CD4-positive, alpha-beta T cell (primary cell): ENCODE results near the gene PPM1G. TPM values are rescaled to one million over a fixed set of nuclear protein-coding genes. Genes with fewer than 3 reads are reported as not detected.

Experiments used
- ATAC-seq: fragments of 200-7000 bp; cut with Tn5 transposase; one replicate; pipeline ENCODE4 v1.10.0; 2022; ENCODE audit warnings: mild to moderate bottlenecking; ENCODE audit not compliant: poor library complexity
- CTCF ChIA-PET: fragments of 350-600 bp; sonication (Branson Sonifier 250); formaldehyde crosslinking; loops from one replicate; lab custom pipeline; 2021; ENCODE audit warnings: antibody characterized with exemption, inconsistent platforms; lab: Charles Lee
- POLR2A ChIA-PET: fragments of 350-600 bp; sonication (Branson Sonifier 250); formaldehyde crosslinking; loops from one replicate; lab custom pipeline; 2021; ENCODE audit warnings: antibody characterized with exemption, inconsistent platforms; lab: Charles Lee
- DNase-seq, 14 experiments: peaks; one replicate each; pipeline ENCODE4 v3.0.0-alpha.2; 2013 to 2020; ENCODE audit warnings: mixed read lengths in 2 of 14
- H3K27ac ChIP-seq, 2 donors: one replicate each; pipeline versions ENCODE4 v1.5.1 to v1.7.0; 2013; ENCODE audit warnings: low read length in 2 of 2, low read depth in 1 of 2, mild to moderate bottlenecking in 1 of 2
- H3K27me3 ChIP-seq, 2 experiments: 1 replicate in 1 of 2; 2 replicates in 1 of 2; pipeline versions ENCODE4 v1.6.1 to v1.7.0; 2013; ENCODE audit warnings: low read length in 2 of 2, control low read depth in 1 of 2, mild to moderate bottlenecking in 1 of 2, moderate library complexity in 1 of 2; ENCODE audit not compliant: insufficient read depth in 2 of 2, control insufficient read depth in 1 of 2
- H3K36me3 ChIP-seq: one replicate; pipeline ENCODE4 v1.6.1; 2013; ENCODE audit warnings: low read length, control low read depth; ENCODE audit not compliant: insufficient read depth
- H3K4me1 ChIP-seq: one replicate; pipeline ENCODE4 v1.6.1; 2013; ENCODE audit warnings: low read length, control low read depth; ENCODE audit not compliant: insufficient read depth
- H3K4me3 ChIP-seq: one replicate; pipeline ENCODE4 v1.5.1; 2013; ENCODE audit warnings: mild to moderate bottlenecking, low read length, moderate library complexity
- H3K9me3 ChIP-seq, 2 experiments: 1 replicate in 1 of 2; 2 replicates in 1 of 2; pipeline versions ENCODE4 v1.6.1 to v1.7.0; 2013; ENCODE audit warnings: low read length in 2 of 2, mild to moderate bottlenecking in 2 of 2, control low read depth in 1 of 2, moderate library complexity in 1 of 2; ENCODE audit not compliant: control insufficient read depth in 1 of 2, insufficient read depth in 1 of 2
- H3K27ac Mint-ChIP-seq: one replicate; pipeline ENCODE4 v1.8.0; 2020; ENCODE audit warnings: mixed read lengths
- H3K27me3 Mint-ChIP-seq: one replicate; pipeline ENCODE4 v1.8.0; 2021; ENCODE audit warnings: mixed read lengths
- H3K36me3 Mint-ChIP-seq: one replicate; pipeline ENCODE4 v1.8.0; 2021; ENCODE audit warnings: low read depth, mixed read lengths
- H3K4me1 Mint-ChIP-seq: one replicate; pipeline ENCODE4 v1.8.0; 2021; ENCODE audit warnings: low read depth, mixed read lengths
- H3K4me3 Mint-ChIP-seq: one replicate; pipeline ENCODE4 v1.8.0; 2020; ENCODE audit warnings: mild to moderate bottlenecking, mixed read lengths
- H3K9me3 Mint-ChIP-seq: one replicate; pipeline ENCODE4 v1.8.0; 2020; ENCODE audit warnings: mixed read lengths
- intact Hi-C, 2 experiments: fragments of 100-400 bp; cut with DNase I in 1 of 2; cut with micrococcal nuclease in 1 of 2; formaldehyde crosslinking; loops; one replicate each; pipeline versions ENCODE4 v1.15.1 to v1.9.0; 2023 to 2025; cut with DNase I, micrococcal nuclease
- total RNA-seq, 174 experiments: library from RNA in 2 of 174; stranded (reverse) in 2 of 174; gene quantifications; one replicate each; pipeline ENCODE4 v1.2.3 and lab custom pipeline; 2021 to 2026
- TF ChIP-seq, protein P1 (sequence below): fragments of 200-600 bp; IDR thresholded peaks from one replicate; pipeline ENCODE4 v1.8.0; 2022; ENCODE audit warnings: antibody characterized with exemption, mild to moderate bottlenecking

PPM1G gene
- total RNA-seq, 2 experiments from 2014 or later: 30.4 to 31.2 TPM

DNA sequence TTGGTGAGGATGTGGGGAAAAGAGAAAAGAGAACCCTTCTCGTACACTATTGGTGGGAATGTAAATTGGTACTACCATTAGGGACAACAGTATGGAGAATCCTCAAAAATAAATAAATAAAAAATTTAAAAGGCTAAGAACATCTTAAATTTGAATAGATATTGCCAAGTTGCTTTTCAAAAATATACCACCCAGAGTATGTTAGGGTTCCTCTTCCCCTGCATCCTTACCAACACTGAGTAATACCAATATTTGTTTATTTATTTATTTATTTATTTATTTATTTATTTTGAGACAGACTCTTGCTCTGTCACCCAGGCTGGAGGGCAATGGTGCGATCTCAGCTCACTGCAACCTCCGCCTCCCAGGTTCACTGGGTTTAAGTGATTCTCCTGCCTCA lies 13.6 kb upstream of the PPM1G start:
- no peak overlapping the region for H3K27ac Mint-ChIP-seq
- Histone ChIP-seq H3K9me3 (no peaks in the 10 kb centered on the region), H3K36me3 (no peaks in the 10 kb centered on the region), H3K4me3 (no peak overlapping the region), H3K27me3 (no peaks in the 10 kb centered on the region), H3K27ac (no peak overlapping the region), H3K4me1 (peaks cover 5% of the 10 kb centered on the region)
- no peaks in the 10 kb centered on the region for H3K27me3 Mint-ChIP-seq
- intact Hi-C loops: no loop called here
- ChIA-PET POLR2A (no interaction called here), CTCF (no interaction called here)
- H3K9me3 Mint-ChIP-seq: no peaks in the 10 kb centered on the region
- peaks cover 5% of the 10 kb centered on the region for H3K4me1 Mint-ChIP-seq
- TF ChIP-seq, protein P1, sequence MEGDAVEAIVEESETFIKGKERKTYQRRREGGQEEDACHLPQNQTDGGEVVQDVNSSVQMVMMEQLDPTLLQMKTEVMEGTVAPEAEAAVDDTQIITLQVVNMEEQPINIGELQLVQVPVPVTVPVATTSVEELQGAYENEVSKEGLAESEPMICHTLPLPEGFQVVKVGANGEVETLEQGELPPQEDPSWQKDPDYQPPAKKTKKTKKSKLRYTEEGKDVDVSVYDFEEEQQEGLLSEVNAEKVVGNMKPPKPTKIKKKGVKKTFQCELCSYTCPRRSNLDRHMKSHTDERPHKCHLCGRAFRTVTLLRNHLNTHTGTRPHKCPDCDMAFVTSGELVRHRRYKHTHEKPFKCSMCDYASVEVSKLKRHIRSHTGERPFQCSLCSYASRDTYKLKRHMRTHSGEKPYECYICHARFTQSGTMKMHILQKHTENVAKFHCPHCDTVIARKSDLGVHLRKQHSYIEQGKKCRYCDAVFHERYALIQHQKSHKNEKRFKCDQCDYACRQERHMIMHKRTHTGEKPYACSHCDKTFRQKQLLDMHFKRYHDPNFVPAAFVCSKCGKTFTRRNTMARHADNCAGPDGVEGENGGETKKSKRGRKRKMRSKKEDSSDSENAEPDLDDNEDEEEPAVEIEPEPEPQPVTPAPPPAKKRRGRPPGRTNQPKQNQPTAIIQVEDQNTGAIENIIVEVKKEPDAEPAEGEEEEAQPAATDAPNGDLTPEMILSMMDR: no peak
- H3K4me3 Mint-ChIP-seq: no peak overlapping the region
- H3K36me3 Mint-ChIP-seq: peaks cover under 1% of the 10 kb centered on the region
- DNase-seq (no peak), ATAC-seq (no peak)

DNA sequence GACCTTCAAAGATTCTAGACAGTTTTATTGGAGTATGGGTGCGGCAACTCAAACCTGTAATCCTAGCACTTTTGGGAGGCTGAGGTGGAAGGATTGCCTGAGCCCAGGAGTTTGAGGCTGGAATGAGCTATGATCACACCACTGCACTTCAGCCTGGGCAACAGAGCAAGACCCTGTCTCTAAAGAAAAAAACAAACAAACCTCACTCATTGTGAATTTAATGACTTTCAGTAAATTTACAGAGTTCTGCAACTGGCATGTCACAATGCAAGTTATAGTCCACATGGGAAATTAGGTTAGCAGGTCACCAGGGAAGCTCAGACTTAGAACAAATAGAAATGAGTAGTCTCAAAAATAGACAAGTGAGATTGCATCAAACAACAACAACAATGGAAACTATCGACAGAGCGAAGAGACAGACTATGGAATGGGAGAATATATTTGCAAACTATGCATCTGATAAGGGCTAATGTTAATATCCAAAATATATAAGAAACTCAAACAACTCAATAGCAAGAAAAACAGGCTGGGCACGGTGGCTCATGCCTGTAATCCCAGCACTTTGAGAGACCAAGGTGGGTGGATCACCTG lies 12.4 kb upstream of the PPM1G start:
- Histone ChIP-seq H3K4me1 (no peaks in the 10 kb centered on the region), H3K27me3 (no peaks in the 10 kb centered on the region), H3K27ac (no peak overlapping the region), H3K36me3 (no peaks in the 10 kb centered on the region), H3K4me3 (no peak overlapping the region), H3K9me3 (no peaks in the 10 kb centered on the region)
- Mint-ChIP-seq H3K9me3 (no peaks in the 10 kb centered on the region), H3K36me3 (no peaks in the 10 kb centered on the region), H3K27me3 (no peaks in the 10 kb centered on the region), H3K27ac (no peak overlapping the region), H3K4me3 (no peak overlapping the region), H3K4me1 (no peaks in the 10 kb centered on the region)
- ATAC-seq (no peak), DNase-seq (no peak)
- ChIA-PET CTCF (no interaction called here), POLR2A (no interaction called here)
- intact Hi-C loops: no loop called here
- TF ChIP-seq, protein P1: no peak

DNA sequence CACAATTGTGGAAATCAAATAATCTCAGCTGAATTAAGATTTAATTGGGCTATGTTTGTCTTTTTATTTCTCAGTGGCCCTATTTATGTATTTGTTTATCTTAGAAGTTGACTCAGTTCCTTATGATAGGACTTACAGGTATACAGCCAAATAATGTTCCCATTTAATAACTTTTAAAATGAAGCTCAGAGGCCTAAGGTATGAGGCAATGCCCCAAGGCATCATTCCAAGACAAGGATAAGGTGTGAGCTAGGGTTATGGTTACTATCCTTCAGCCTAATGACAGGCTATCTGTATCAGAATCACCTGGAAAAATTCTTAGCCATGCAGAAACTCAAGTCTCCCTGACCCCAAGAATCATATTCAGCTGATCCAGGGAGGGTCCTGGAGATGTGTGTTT lies 11.6 kb upstream of the PPM1G start:
- Histone ChIP-seq H3K27ac (no peak overlapping the region), H3K4me1 (no peaks in the 10 kb centered on the region), H3K4me3 (no peak overlapping the region), H3K36me3 (no peaks in the 10 kb centered on the region), H3K27me3 (no peaks in the 10 kb centered on the region), H3K9me3 (no peaks in the 10 kb centered on the region)
- TF ChIP-seq, protein P1: no peak
- no peaks in the 10 kb centered on the region for H3K27me3 Mint-ChIP-seq
- ChIA-PET POLR2A (no interaction called here), CTCF (no interaction called here)
- no peak overlapping the region for H3K4me3 Mint-ChIP-seq
- no peaks in the 10 kb centered on the region for H3K9me3 Mint-ChIP-seq
- H3K36me3 Mint-ChIP-seq: no peaks in the 10 kb centered on the region
- ATAC-seq (no peak), DNase-seq (no peak)
- intact Hi-C loops: no loop called here
- H3K27ac Mint-ChIP-seq: no peak overlapping the region
- H3K4me1 Mint-ChIP-seq: no peaks in the 10 kb centered on the region
